Dermis blood vessel endothelial cell (primary cell): ENCODE measurements around the gene SEC24D. TPM values are rescaled to one million over a fixed set of nuclear protein-coding genes. Genes with fewer than 3 reads are reported as not detected.

Source experiments
- DNase-seq: peaks from one replicate; pipeline ENCODE4 v3.0.0; 2010
- total RNA-seq: library from RNA; depleted of rRNA; stranded (reverse); fragments of >200 nt; gene quantifications from 2 replicates; pipeline ENCODE4 v1.2.3, GENCODE V29; 2014

The SEC24D gene
- total RNA-seq, 1 donor from 2014 or later = 43.6 TPM

DNA sequence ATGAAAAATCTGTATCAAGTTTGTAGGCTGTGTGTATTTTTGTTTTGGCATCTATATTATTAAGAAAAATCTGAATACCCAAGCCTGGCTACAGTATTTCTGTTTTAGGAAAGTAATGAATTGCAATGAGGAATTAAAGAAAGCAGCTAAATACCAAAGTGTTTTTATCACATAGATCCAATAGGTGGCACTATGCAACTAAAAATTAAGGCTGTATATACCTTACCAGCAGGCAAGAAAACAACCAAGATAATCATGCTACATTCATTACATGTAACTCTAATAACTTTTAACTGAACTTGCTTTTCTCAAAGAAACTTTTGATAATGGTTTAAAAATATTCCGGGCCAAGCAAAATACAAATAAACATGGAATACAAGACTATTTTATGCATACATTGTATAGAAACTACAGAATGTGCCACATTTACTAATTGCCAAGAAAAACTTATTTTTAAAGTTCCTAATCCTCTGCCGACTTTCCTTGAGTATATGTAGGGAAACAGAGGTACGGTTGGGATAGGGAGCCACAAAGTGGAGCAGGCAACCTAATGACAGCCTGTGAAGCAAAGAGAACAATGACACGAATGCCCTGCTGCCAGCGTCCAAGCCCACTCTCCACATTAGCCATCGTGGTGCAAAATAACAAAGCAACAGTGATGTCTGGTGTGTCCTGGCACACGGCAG, 63.7 kb downstream of the SEC24D start:
- DNase-seq = peak; percentile 72

DNA sequence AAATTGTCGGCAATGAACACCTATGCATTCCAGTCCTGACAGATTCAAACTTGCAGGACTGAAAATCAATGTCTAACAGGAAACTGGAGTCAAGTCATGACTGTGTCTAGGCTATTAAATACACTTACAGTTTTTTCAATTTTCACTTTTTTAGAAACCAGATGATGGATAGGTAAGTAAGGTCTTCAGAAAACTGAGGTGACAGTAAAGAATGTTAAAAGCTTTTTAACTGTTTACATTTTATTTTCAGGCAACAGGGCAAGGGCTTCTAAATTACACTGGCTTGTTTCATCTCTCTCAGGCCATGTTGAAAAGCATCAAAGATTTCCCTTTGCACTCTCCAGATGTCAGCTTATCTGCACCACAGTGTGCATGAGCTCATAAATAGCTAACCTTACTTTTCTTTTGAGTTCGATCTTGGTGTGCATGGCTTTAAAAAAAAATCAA, 65.2 kb downstream of the SEC24D start:
- no peak for DNase-seq

DNA sequence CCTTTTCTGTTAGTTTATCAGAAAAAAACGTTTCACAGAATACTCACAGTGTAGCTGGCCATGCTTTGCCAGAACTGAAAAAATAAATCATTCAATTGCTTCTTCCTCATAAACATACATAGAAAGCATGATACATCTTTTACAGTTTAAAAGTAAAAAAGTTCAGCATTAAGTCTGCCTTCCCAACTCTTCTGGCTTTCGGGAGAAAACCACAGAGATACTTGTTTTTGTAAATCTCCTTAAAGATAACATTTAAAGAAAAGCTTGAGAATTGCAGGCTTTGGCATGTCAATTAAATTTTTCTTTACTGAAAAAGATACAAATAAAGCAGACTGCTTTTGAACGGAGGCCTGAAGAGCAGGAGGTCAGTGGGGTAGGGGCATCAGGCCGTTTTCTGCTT, 66.8 kb downstream of the SEC24D start:
- no peak for DNase-seq

DNA sequence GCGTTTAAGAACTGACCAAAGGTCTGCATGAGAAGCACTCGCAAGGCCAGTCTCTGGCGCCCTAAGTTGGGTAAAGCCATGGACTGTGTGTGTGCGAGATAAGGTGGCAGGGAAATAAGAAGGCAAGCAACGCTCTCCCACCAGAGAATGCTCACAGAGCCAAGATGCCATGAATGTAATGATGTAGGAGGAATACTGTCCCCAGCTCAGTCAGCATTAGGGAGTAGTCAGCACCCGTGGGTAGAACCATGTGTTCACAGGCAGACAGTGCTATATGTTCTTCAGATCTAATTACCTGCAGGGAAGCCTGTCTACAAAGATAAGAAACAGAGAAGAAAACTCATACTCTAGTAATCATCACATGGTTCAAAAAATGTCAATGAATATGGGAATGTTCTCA, 68.8 kb downstream of the SEC24D start:
- no peak for DNase-seq

DNA sequence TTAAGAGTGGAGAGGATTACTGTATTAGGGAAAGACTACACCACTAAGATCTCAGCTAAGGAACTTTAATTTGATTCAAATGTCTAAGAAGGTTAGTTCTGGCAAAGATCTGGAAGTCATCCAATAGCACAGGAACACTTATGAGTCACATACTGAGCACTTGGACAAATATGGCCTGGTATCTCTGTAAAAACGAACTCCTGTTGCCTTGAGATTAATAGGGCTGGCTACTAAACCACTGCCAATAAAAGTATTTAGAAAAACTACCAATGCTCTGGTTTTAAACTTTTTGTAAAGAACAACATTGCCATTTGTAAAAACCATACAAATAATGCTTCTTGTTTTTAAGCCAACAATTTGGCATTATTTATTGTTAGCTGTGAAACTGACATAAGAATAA, 70.5 kb downstream of the SEC24D start:
- peak; percentile 95 for DNase-seq

DNA sequence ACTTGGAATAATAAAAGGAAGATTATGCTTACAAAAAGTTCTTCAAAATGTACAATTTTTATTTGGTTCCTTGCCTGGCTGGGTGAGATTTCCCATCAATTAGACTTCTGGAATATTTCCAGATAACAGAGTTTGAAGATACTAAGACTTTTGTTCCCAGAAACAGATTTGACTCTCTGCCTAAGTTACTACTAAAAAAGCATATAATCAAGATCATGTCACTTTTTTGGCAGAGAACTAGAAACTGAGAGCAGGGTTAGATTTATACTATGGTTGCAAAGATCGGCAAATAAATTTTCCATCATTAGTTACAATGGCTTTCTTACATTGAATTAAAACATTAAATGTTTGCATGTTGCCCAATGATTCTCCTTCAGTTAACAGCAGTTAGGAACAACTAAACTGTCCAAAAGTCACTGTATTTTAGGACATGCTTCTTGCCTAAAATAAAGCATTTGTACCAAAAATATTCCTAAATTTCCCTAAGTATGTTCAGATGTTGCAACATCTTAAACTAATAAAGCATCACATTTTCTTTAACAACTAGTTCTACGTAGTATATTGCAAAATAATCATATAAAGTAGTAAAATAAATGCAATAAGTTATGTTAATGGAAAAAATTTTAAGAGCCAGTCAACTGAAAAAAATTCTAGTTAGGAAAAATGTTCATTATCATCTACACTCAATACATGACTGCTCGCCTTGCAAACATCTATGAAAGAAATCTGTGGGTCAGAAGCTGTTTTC, 73.0 kb downstream of the SEC24D start:
- DNase-seq = no peak

DNA sequence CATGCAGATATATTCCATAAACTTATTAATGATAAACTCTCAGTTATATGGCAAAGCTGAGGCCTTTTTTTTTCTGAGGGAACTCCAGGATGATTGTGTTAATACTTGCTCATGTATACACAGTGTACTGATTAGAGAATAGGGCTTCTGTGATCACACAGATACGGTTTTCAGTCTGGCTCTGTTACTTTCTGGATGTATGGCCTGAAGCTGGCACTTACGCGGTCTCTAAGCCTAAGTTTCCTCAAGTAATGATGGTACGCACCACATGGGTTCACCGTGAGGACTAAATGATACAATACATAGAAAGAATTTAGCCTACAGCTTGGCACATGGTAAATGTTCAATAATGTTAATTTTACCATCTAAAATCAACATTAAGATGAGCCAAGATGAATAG, 73.8 kb downstream of the SEC24D start:
- no peak for DNase-seq

DNA sequence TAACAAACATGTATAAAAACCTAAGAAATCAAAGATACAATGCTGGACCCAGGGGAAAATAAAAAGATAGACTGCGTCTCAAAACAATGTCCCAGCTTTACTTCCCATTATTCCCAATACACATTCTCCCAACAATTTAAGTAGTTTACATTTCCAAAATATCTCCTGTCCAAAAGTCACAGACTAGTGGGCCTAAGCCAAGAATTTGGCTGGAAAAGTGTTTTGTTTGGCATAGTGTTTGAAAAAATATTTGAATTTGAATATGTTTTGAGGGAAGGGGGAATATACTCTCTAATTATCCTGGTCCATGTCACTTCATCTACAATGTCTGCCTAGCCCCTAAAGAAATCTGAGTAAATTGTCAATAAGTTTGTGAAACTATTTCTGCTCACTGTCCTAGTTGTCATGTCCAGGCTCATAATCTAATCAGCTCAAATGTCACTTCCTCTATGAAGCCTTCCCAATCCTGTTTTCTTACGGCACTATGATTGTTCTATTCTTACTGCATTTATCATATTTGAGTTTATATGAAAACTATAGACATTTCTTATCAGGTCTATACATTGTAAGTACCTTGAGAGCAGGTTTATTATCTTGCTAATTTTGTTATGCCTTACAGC, 74.4 kb downstream of the SEC24D start:
- no peak for DNase-seq

DNA sequence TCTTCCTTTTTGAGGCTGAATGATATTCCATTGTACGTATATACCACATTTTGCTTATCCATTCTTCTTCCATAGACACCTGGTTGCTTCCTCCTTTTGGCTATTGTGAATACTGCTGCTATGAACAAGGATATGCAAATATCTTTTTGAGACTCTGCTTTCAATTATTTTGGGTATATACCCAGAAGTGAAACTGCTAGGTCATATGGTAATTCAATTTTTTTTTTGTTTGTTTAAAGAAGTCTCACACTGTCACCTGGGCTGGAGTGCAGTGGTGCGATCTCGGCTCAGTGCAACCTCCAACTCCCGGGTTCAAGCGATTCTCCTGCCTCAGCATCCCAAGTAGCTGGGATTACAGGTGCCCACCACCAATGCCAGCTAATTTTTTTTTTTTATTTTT, 75.4 kb downstream of the SEC24D start:
- DNase-seq = no peak

DNA sequence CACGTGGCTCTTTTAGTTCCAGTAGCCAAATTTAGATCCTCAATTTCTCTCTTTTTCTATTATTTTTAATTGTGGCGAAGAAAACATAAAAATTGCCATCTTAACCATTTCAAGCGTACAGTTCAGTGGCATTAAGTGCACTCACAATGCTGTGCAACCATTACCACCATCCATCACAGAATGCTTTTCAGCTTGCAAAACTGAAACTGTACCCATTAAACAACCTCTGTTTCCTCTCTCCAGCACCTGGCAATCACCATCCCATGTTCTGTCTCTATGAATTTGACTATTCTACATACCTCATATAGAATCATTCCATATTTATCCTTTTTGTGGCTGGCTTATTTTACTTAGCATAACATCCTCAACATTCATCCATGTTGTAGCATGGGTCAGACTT, 75.8 kb downstream of the SEC24D start:
- no peak for DNase-seq

DNA sequence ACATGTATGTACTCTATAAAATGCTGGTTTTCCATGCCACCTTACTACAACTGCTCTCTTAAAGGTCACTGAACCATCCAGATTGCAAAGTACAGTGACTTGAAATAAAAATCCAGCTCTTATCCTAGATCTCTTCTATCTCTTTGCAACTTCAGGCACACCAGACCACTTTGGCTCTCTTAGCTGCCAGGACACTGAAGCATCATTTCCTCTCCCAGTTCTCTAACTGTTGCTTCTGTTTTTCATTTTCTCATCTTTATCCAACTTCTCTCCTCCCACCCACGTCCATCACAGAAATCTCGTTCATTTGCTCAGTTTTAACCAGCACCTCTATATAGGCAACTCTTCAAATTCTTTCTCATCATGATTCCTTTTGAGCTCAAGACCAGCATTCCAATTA, 76.4 kb downstream of the SEC24D start:
- DNase-seq = no peak

DNA sequence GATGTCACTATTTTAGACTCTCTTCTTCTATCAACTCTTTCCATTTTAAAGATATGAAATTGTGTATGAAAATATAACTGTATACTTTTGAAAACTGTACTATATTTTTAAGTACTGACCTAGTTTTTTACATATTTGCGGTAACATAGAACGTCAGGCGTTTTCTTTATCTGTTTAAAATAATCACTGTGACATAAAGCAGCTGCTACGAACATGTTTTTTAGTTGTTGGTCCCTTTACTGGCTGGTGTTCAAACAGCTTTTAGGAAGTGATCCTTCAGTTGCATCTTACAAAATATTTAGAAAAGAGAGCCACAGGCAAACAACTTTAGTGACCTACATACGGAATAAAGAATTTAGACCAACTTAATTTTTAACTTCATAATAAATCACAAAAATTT, 77.6 kb downstream of the SEC24D start:
- no peak for DNase-seq

DNA sequence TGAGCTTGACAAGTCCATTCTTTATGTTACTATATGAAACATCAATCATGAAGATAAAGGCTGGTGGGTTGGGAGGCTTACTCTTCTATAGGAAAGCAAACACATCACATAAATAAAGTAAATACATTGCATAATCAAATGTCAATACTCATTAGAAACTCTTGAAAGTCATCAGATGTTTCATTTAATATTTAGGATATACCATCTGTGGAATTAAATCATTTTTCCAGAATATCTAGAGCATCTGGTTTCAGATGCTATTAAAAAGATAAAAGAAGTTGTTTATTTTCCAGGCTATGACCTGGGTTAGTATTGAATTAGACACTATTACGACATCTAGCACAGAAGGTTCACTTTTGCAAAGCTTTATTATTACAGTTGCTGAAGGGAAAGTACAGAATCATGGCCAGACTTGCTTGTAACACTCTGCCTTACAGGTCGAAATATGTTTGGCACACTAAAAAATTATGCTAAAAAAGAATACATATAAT, 78.1 kb downstream of the SEC24D start:
- DNase-seq = no peak

DNA sequence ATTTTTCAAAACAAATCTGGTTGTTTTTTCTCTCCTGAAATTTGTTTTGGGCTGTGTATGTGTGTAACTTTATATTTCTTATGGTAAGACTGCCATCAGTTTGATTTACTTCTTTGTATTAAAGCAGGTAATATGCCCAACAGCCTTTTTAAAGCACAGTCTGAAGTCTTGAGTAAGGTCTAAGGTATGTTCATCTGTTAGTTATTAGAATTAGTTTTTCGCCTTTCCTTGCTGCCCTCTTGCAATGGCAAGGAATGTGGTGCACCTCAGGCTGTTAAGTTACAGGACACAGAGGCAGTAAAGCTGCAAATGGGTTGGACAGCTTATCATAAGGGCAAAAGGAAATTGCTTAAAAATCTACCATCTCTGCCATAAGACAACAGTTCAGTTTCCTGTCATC, 79.0 kb downstream of the SEC24D start:
- no peak for DNase-seq

DNA sequence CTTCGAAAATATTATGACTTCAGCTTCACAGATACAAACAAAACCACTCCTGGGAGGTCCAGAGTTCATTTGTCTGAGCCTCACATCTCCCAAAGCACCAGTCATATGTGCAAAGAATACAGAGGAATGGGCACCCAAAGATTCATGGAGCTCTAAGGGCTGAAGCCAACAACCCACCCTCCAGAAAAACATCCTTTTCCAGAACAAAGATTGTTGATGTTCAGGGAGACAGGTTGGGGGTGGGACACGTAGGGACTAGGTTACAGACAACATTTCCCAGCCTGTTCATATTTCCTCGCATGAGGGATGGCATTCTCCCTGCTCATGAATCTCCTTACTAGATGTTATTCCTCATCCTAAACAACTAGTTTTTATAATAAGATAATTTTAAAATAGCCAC, 79.5 kb downstream of the SEC24D start:
- no peak for DNase-seq

DNA sequence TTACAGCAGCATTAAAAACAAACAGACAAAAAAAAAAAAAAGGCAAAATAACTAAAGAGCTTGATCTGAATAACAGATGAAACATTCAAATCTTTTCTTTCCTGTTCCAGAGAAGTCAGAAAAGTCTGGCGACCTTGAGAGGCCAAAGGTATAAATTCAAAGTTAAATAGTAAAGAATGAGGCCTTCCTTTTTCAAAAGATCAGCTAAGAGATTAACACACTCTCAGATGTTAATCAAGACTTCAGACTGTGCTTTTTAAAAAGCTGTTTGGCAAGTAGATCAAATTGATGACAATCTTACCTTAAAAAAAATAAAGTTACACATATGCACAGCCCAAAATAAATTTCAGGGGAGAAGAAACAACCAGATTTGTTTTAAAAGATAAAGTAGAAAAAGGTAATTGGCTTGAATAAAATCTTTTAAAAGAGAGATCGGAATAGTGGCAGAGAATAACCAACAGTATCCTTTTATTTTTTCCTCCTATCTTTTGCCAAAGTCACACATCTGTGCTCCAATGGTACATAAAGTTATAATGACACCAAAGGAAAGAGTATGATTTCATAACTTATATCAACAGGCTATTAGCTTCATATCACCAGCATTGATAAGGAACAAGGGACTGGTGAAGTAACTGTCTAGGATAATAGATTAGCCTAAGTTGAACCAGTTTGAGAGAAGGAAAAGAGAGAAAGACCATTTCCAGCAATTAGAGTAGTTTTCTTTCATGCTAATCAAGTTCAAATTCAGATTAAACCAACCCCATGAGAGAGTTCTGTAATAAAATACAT, 80.3 kb downstream of the SEC24D start:
- no peak for DNase-seq

DNA sequence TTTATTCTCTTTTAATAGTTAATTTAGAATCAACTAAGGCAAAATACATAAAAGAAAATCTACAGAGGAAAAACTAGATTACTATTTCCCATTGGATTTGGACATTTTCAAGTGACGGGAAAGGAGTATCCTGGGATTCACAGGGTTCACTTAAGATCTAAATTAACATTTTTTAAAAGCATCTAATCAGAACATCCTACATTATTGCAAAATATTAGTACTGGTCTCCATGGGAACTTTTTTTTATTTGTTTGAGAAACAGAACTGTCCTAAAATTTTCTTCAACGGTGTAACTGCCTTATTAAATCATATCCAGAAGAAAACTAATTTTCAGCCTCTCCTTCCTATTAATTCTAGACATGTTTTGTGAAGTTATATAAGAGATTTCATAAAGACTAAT, 81.0 kb downstream of the SEC24D start:
- no peak for DNase-seq

DNA sequence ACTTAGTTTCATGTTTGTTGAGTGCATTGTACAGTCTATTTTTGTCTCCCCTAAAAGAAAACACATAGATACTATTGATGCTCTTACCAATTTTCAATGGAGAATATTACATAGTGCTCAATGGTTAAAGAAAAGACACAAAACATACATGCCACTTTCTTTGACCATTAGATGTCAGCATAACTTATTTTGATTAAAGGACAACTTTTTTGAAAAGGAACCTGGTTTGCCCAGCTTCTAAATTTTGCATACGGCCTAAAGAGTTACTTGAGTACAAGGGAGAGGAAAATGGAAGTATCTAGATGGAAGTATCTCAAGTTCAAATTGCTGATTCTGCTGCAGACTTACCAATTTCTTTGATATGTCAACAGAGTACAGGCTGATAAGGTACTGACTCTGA, 82.2 kb downstream of the SEC24D start:
- no peak for DNase-seq

DNA sequence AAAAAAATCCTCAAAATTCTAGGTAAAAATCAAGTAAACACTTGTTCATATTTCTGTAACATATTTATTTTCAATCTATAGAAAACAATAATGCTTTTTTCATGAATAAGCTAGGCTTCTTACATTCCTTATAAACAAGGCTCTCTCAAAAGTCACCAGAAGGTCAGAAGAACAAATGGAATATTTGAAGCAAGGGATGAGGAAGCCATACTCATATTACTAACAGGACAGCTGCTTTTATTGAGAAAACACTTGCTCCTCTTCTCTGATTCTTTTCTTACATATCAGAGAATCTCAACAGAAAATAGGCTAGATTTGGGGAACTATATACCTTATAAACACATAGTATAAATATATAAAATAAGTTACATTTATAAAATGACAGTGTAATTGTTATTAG, 82.8 kb downstream of the SEC24D start:
- DNase-seq = no peak

DNA sequence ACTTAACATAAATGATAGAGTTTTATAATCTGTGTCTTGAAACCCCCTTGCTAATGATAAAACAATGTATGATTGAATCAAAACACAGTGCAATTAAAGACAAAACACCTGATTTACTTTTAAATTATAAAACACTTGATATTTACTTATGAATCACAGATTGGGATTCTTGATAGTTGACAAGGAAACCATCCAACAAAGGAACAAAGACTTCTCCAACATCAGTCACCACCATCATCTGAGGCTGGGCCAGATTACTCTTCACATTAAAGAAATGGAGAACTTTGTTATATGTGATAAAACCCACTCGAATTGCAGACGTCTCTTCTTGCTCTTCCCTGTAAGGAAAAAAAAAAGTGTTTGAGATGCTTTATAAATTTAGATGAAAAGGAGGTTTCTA, 83.4 kb downstream of the SEC24D start:
- DNase-seq = peak; percentile 62

DNA sequence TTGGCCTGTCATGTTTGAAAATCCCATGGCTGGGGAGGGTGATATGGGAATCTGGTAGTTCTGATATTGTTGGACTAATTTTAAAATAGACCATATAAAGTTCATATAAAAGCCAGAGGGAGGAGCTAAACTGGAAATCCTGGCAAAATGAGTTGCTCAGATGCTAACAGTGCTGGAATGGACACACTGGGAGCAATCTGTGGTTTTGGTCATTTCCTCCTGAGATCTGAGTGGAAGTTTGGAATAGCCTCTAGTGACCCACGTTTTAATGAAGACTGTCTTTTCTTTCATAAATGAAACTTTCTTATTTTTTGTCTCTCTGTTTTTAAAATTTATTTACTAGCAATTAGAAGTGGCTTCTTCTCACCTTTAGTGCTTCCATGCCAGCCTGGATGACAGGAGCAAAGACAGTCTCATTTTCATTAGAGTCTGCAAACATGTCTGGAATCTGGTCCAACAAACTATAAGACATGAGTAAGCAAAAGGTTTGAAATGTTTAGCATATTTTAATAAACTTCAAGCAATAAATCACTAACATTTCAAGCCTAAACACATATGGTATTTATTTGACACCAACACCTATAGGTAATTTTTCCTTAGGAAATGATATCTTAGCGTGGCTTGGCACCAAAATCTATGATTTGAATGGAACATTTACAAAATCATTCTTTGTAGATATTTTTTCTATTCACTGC, 84.2 kb downstream of the SEC24D start:
- no peak for DNase-seq

DNA sequence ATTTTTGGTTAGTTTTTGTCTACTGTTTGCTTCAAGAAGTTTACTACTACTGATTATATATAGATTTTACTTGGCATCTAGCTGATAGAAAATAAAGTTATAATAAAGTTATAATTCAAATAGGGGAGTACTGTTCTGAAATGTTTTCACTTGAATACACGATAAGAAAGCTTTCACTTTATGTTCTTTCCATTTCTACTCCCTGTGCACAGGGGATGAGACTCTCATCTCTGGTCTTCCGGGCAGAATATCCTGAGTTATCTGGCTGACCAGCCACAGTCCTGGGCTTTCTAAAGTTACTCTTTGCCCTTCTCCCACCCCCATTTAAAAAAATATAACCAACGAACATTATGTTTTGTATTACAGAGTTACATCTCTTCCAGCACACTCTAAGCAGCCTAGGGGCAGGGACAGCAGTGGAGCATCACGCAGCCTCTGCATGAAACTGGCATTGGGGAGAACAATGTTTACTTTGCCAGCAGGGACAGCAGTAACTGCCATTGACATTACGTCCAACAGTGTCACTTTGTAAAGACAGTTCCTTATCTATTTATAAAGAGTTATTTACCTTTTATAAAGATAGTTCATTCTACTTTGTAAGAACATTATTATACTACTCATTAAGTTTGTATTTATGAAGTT, 86.5 kb downstream of the SEC24D start:
- no peak for DNase-seq
